Esophagus mucosa (tissue), 1 donor: ENCODE data around the gene NALCN. TPM values are rescaled to one million over a fixed set of nuclear protein-coding genes. Genes with fewer than 3 reads are reported as not detected.

ENCODE experiments used
- ATAC-seq: fragments of 200-7000 bp; cut with Tn5 transposase; one replicate; pipeline ENCODE4 v1.9.1; 2020
- total RNA-seq: library from RNA; stranded (reverse); gene quantifications from one replicate; pipeline ENCODE4 v1.2.4, GENCODE V29; 2023
- donor health status: DM: yes; HTN: yes; CAD: no.

Gene NALCN
- total RNA-seq, 1 donor from 2014 or later, result not detected

DNA sequence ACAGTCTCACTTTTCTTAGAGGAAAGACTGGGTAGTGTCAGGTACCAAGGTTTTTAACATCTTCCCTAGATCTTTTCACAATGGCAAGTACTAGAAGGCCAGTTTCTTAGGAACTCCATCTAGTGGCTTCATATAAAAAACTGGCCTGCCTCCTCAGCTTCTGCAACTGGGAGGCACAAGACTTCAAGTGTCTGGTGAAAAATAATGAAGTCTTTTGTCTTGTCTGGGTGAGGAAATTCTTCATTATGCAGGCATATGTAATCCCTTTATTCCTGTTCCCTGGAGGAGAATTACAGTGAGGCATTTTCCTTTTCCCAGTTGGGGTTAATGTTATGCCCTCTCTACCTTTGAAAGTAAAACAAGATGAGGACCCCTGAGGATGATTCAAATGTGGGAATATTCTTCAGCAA, 300.5 kb downstream of the NALCN start:
- ATAC-seq, result no peak

DNA sequence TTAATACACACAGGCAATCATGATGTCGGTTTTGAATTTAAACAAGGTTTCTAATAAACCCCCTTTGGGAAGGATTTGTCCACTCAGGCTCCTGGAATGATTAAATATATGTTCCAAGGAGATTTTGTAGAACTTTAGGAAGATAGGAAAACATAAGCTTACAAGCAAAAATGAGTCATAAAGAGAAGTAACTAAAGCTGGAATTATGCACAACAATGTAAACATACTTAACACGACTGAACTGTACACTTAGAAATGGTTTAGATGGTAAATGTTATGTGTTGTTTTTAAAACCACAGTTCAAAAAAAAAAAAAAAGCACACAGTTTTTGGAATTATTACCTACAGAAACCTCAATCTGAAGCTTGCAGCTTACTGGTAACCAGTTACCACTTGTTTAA, 304.4 kb downstream of the NALCN start:
- ATAC-seq, result no peak

DNA sequence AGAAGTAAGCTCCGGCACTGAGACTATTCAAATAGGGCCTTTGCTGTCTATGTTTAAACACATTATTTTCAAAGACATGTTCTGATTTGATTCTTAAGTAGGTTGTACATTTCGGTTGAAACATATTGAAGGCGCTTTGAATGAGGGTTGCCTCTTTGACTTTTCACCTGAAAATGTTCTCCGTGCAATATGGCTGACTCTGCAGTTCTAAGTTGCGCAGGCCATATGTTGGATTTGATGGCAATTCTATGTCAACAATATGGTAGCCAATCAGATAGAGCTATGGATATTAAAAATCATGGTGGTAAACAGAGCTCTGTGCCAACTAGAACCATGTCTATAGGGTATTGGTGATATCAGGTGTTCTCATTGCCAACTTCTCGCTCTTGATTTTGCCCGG, 307.3 kb downstream of the NALCN start:
- no peak for ATAC-seq

DNA sequence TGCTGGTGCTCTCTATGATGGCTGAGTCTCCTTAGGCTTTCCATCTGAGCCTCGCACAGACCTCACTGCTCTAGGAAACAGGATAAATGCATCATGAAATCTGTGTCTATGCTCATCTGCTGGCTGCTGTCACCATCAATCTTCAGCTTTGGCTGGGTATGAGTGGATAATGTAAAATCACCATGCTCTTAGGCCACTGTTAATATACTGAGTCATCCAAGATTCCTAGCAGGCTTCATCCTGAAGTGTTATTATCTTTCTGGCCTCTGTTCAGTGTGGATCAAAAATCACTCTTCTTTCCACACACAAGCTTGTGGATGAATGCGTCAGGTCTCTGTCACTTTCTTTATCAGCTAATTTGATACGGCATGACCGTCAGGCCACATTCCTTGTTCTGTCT, 317.4 kb downstream of the NALCN start:
- ATAC-seq, result no peak

DNA sequence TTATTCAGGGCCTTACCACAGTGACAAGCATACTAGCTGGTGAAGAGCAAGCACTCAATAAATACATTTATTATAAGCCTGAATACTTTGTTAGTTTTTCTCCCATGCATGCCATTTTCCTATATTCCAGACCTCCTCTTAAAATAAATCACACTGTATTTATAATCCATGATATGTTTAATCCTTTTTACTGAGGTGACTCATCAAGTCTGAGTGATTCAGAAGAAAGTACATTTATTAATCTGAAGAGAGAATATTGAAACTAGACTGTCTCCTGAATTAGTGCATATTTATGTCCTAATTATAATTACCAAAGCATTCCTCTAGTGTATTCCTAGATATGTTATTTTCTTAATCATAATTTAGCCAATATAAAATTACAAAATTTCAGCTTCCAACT, 323.3 kb downstream of the NALCN start:
- ATAC-seq, result no peak

DNA sequence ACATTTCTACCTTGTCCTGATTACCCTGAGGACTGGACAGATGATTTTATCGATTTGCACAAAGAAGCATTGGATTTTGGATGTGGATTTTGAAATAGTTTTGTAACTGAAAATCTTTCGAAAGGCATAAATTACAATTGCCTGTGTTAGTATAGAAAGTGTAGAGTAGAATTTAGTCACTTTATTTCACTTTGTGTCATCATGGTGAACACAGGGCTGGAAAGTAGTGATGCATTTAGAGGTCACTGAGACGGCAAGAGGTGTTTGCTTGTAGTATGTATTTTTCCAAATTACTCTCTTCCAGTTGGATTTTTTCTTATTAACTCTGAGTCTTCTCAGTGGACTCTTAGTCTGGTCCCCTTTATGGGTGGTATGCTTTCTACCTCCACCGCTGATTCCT, 326.0 kb downstream of the NALCN start:
- no peak for ATAC-seq

DNA sequence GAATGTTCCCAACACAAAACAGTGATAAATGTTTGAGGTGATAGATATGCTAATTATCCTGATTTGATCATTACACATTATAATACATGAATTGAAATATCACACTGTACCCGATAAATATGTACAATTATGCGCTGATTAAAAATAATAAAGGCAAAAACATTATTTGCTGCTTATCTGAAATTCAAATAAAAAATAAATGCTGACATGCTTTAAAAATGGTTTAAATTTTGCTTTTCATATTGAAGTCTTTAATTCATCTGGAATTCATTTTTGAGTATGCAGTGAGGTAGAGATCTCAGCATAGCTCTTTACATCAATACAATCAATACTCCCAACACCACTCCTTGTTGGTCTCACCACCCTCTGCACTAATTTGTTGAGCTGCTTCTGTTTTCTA, 330.8 kb downstream of the NALCN start:
- ATAC-seq, result no peak

DNA sequence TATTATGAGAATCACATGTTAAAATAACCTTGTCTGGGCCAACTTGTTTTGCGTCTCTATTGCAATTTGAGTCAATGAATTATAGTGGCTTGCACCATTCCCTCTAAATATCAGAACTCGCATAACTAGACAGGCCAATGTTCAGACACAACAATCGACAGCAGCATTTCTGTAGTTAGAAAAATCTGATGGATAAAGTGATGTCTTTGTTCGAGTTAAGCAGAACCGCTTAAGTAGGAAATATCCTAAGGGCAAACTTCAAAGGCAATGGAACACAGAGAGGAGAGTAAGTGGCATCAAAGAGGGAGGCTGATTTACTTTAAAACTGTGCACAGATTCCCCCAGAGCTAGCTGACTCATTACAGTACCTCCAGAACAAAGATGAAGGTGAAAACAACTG, 333.9 kb downstream of the NALCN start:
- no peak for ATAC-seq

DNA sequence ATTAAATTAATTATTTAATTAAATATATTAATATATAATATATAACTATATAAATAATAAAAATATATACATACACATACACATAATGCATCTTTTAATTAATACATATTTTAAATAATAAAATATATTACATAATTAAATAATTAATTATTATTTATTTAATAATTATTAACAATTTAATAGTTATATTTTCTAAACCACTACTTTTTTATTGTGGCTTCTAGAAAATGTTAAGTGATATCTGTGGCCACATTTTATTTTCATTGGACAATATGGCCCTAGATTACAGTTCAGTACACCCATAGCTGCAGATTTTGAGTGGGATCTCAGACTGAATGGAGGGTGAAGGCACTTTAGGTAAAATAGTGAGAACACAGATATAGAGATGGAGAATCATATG, 335.7 kb downstream of the NALCN start:
- no peak for ATAC-seq

DNA sequence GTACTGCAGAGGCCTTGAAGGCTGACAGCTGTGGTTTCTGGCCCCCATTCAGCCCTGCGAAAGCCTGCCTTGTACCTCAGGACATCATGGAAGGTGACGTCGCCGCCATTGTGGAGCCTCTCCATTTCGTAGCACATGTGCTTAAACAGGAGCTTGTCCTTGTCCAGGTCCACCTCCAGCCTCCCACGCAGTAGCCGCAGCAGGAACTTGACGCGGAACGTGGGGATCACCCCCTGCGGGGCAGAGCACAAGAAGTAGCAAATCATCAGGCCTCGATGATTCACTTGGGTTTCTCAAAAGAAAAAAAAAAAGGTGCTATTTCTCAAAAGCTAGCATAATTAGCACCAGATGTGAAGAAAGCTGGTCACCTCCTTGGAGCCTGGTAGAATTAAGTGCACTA, 351.0 kb downstream of the NALCN start:
- ATAC-seq, result no peak

DNA sequence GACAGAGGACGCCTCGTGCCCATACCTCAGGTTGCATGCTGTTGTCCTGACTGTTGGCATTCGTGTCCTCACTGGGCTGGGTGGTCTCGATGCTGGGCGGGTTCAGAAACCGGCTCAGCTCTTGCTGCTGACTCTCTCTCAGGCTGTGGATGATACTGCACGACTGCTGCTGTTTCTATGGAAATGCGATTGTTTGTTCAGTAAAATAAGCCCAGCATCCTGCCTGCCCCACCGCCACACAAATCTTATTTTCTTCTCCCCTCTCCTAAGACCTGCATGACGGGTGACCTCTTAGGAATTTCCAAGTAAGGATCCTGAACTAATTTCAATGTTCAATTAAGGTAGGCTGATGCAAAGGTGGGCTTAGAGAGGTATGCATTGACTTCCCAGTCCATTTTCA, 356.5 kb downstream of the NALCN start:
- ATAC-seq, result no peak

DNA sequence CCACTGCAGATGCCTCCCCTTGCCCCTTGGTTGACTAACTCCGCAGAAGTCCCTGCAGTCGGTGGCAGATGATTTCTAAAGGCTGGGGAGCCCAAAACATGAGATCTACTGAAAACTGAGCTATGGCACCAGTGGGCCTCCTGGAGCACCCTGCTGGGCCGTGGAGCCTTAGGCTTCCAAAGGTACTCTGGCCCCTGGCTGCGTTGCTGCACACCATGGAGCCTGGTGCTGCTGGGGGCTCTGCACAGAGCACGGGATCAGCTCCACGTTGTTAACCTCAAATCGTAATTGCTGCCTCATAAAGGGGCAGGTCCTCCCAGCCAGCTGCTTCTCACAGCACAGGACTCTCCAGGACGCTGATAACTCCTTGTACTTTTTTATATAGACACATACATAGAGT, 357.5 kb downstream of the NALCN start:
- no peak for ATAC-seq

DNA sequence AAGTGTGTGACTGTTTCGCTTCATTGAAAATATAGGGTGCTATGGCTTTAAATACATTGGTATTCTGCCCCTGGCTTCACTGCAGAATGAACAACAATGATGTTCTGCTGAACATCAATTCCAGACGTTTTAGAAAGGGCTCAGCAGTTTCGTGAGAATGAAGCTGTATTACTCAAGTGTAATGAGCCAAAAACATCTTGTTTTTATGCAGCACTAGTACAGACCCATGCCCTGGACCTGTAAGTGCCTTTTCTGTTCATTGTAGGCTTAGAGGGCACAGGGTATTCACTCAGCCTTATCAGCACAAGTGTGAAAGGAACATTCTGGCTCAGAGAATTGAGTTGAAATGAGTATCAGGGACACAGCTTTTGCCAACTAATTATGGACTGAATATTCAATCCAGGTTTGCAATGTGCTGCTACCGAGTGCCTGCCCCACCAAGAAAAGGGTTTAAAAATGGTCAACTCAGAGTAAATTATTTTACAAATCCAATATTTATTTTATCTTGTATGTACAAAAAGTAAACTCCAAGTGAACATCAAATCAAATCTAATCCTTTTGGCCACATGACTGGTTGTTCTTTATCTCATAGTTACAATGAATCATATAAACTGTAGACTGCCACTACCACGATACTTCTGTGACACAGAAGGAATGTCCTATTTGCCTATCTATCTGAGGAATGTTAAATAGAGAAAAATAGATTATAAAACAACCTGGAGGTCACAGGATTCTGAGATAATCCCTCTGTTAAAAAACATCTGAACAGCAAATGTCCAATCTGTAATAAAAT, 362.8 kb downstream of the NALCN start:
- ATAC-seq, result no peak

DNA sequence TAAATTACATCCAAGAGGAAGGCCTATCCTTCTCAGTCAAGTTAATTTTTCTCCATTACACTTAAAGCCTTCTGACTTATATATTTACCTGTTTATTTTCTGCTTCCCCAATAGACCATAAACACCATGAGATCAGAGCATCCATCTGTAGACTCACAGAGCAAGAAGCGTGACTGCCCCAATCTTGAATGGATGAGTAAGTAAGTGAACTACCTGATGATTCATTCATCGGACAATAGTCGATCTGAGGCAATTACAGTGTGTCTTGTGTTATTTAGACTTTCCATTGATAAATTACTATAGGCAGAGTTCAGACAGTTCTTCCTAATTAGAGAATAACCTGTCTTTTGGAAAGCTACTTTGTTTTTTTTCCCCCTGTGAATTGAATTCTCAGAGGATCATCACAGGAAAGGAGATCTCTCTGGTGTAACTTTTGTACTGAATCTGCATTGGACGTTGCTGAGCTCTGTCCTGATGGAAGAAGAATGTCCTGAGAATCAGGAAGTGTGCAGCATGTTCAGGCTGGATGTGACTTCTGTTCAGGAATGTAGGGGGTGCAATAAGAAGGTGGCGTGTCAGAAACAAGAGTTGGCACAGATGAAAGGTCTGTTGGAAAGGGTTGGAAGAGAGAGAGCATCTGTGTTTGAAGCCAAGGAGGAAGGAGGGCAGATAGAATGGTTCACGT, 367.0 kb downstream of the NALCN start:
- ATAC-seq, result no peak

DNA sequence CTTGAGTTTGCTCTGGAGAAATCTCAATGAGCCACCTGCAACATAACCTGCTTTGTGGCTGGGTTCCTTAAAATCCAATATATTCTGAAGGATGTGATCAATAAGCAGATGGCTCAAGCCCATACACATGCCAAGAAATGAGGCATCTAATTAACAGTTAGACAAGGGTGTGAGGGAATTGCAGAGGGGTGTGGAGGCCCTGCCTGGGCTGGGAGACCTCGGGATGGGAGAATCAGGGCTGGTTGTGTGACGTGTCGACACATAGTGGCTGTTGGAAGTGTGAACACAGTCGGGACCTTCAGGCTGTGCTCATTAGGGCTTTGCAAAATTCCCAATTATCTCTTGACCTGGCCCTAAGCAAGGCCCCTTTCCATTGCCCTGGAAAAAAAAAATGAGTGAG, 379.8 kb downstream of the NALCN start:
- ATAC-seq, result no peak

DNA sequence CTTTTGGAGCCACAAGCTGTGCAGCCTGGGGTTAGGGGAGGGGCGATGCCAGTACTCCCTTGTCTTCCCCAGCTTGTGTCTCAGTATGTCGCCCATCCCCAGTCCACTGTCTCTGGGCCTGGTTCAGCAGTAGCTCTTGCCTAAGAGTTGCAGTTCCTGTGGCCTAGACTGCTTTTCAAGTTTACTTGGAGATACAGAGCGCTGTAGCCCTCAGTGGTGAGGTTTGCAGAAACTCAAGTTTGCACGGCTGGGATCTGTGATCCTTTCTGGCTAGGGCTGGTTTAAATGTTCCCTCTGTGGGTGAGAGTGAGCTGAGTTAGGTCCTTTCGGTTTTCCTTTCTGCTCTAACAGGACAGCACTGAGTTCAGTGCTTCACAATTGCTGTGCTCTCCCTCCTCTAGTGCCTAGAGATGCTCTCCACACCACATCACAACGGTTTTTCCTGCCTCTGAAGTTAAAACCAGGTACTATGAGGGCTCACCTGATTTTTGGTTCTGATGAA, 381.1 kb downstream of the NALCN start:
- ATAC-seq, result no peak

DNA sequence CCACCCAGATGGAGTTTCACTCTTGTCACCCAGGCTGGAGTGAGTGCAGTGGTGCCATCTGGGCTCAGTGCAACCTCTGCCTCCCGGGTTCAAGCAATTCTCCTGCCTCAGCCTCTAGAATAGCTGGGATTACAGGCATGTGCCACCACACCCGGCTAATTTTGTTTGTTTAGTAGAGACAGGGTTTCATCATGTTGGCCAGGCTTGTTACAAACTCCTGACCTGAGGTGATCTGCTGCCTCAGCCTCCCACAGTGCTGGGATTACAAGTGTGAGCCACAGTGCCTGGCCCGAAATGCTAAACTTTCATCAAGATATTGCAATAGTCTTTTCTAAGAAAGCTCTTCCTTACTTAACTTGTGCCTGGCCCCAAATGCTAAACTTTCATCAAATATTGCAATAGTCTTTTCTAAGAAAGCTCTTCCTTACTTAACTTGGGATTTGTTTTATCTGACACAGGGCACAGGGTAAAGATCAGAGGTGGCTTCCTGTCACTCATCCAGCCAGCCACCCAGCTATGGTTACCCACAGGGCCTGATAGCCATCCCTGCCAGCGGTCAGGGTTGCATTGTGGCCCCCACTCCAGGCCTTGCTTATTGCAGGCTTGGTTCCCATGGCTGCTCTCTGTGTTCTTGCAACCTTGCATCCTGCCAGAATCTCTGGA, 389.4 kb downstream of the NALCN start:
- no peak for ATAC-seq

DNA sequence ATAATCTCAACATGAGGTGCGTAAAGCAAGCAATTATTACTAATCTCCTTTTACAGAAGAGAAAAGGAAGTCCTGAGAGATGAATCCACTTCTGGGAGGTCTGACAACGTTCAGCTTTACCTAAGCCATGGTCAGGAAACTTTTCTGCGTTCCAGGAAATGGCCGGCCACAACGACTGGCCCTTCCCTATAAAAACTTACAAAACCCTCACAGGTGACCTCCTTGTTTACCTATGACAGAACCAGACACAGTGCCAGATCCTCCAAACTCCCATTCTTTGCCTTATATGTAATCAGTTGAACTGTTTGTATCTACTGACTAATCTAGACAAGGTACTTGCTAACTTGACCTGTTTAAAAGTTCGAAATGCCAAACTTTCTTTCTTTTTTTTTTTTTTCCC, 390.0 kb downstream of the NALCN start:
- no peak for ATAC-seq

DNA sequence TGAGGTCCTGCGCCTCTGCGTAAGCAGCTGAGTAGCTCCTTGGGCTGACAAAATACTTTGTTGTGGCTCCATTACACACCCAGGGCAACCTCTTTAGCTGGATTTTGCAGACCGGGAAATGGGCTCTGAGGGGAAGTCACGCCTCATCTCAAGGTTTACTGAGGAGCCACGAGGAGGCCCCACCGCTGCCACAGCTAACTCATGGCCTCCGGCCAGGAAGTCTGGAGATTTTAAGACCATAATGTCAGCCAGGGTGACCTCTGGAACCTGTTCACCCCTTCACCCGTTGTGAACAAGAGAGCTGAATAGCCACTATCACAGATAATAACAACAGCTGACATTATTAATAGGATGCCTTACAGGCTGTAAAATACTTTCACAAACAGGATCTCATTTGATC, 390.4 kb downstream of the NALCN start:
- no peak for ATAC-seq

DNA sequence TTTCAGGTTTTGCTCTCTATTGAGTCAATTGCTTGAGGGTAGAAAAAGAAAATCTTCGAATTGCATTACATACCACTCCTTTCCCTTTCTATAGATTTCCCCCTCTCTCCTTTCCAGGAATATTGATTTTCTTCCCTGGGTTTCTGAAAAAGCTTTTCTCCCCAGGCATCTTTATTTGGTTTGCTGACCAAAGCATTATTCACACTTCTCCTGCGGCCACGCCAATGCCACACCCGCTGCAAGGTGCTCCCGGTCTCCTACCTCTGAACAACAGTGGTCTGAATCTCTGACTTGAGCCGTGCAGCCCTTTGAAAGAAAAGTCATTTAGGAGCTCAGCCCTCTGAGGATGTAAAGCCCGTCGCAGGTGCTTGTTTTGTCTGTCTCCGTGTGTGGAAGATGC, 390.8 kb downstream of the NALCN start:
- ATAC-seq, result no peak

DNA sequence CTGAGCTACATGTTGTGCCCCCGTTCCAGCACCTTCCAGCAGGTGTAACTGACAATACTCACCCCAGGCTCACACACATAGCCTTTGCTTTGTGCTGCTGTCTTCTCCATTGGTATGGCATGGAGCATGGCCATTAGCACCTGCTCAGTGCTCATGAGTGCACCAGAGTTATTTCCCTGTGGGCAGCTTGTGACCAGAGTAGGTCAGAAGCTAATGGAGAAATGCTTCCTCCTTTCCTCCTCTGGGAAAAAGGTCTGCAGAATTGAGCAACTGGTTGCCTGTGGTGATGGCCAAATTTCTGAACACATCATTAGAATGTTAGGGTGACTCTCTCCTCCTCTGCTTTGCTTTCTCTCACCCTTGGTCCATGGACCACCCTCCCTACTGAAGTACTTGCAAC, 397.2 kb downstream of the NALCN start:
- ATAC-seq, result no peak

DNA sequence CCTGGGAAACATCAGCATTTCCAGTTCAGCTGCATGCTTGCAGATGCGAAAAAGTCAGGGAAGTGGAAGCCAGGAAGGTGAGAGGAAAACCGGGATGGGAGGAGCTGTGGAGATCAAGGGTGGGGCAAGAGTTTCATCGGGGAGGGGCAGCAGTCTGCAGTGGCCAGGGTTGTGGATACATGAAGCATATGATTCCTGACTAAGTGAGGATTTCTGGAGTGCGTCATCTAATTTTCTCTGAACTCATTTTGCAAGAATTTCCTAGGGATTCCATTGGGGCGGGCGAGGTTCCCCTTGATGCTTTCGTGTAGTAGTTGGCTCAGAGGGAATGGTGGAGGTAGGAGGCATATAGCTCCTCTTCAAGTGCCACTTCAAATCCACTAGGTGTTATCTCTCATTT, 397.6 kb downstream of the NALCN start:
- no peak for ATAC-seq

DNA sequence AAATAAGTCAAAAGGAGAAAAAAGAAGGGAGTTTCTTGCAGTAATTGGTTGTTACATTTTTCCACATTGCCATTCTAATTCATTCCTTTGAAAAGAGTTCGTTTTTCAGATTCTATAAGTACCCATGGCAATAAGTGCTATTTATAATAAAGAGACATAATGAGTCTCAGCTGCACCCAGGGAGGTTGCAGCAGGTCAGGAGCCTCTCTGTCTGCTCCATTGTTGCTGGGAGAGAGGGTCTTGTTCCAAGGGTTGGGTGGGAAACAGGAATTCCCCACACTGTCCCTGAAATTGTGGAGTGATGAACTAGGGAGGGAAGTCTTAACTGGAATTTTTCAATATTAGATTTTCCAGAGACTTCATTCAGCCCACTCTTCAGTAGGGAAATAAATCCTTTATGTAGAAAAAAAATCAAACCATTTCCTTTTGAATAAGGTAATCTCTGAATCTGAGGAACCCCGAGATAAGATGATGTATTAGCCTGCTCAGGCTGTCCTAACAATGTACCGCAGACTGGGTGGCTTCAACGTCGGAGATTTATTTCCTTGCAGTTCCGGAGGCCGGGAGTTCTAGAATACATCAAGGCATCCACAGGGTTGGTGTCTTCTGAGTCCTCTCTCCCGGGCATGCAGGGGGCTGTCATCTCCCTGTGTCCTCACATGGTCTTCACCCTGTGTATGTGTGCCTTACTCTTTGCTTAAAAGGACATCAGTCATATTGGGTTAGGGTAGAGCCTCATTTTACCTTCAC, 399.0 kb downstream of the NALCN start:
- no peak for ATAC-seq
